ENCODE measurements around the gene LDLRAP1. TPM values are rescaled to one million over a fixed set of nuclear protein-coding genes. Genes with fewer than 3 reads are reported as not detected.

The LDLRAP1 gene
- total and polyA plus RNA-seq, 2 donors, result 10.5 to 10.6 TPM

DNA sequence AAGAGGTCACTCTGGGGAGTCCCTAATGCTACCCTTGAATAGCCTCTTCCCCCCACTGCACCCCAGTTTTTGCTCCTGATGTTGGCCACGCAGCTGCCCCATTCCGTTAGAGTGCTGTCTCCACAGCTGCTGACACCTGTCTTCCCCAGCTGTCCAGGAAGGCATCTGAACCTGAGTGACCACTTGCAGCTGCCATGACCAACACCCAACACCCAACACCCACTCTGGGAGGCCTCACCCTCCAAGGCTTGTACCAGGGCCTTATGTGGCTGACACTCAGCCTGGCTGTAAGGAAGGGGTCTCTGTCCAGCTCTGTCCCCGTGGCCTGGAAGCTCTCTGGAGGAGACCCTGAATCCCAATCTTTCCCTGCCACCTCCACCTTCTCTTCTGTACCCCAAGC lies 26.7 kb upstream of the LDLRAP1 start:
- no peak for DNase-seq (ENCODE audit: extremely low spot score)
- H3K36me3 ChIP-seq (ENCODE audit: insufficient read depth), result no peaks in the 10 kb centered on the region
- 60% methylated on average over 3 of the region's 3 CpGs for WGBS
- no peak overlapping the region for H3K4me3 ChIP-seq (ENCODE audit: low read depth, low read length)
- no peaks in the 10 kb centered on the region for H3K4me1 ChIP-seq (ENCODE audit: insufficient read depth)
- no peak overlapping the region for H3K27ac ChIP-seq (ENCODE audit: low read depth)

DNA sequence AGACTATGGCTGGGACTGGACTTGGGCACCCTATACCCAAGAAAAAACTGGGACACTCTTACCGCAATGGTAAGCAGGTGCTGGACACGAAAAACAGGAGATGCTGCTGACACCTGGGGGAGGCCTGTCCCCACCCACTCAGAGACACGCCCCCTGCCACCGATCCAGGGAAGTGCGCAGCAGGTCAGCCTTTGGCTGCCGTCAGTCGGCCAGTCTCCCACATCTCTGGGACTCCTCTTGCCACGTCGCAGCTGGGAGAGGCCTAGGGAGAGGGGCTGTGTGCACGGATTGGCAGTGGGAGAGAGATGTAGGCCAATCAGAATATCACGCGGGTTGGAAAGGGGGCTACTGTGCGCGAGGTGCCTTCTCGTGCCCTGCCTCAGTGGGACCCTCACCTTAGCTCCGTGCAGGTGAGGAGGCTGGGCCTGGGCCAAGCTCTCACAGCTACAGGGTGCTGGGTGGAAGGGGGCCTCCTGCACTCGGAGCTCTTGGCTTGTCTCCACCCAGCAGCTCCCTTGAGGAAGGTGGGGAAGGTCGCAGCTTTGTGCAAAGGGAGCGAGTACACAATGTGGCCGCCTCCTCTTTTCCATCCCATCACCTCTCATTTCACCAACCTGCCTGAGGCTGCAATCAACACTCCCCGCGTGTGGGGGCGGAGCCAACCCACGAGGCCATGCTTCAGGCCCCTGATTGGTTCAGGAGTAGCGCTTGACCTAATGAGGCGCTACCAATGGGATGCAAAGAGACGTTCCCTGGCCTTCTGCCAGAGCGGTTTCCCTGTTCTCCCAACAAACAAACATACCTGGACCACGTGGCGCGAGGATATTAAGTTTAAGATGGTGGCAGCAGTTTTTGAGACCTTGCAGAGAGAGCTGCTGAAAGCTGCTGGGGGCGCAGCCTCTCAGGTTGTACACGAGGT lies 25.7 kb upstream of the LDLRAP1 start:
- 79% methylated on average over 33 of the region's 33 CpGs for WGBS
- Histone ChIP-seq H3K4me1 (ENCODE audit: insufficient read depth) (no peaks in the 10 kb centered on the region), H3K4me3 (ENCODE audit: low read depth, low read length) (no peak overlapping the region), H3K36me3 (ENCODE audit: insufficient read depth) (no peaks in the 10 kb centered on the region), H3K27ac (ENCODE audit: low read depth) (no peak overlapping the region)
- no peak for DNase-seq (ENCODE audit: extremely low spot score)

- no peak overlapping the region for H3K27ac ChIP-seq (ENCODE audit: low read depth)
- 84% methylated on average over 5 of the region's 5 CpGs for WGBS
- no peak overlapping the region for H3K4me3 ChIP-seq (ENCODE audit: low read depth, low read length)
- no peaks in the 10 kb centered on the region for H3K36me3 ChIP-seq (ENCODE audit: insufficient read depth)
- no peaks in the 10 kb centered on the region for H3K4me1 ChIP-seq (ENCODE audit: insufficient read depth)
- DNase-seq (ENCODE audit: extremely low spot score), result no peak
Observed at GRCh38 chr1:25519624-25520023, 23.8 kb upstream of the LDLRAP1 start.

DNA sequence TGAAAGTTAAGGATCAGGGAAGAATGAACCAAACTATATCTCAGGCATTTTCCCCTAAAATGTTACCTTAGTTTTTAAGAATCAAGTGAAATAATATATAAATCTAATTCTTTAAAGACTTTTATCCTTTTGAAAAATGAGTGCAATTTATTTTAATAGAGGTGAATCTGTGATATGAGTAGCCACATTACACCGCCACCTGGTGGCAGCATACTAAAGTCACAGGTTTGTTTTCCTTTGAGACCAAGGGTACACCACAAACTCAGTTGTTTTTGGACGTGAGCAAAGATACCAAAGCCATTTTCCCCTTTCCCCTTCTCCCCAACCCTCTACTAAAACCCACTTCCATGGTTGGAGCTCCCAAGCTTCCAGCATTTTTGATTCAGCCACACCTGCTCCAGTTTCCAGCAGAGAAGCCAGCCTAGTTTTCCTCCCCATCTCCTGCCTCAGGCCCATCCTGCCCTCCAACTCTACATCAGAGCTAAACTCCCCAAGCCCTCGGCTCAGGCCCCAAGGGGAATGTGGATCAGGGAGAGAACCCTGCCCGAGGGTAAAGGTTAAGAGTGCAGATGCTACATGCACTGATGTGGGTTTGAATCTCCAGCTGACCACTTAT lies 22.9 kb upstream of the LDLRAP1 start:
- H3K4me1 ChIP-seq (ENCODE audit: insufficient read depth), result no peaks in the 10 kb centered on the region
- H3K4me3 ChIP-seq (ENCODE audit: low read depth, low read length), result no peak overlapping the region
- no peak for DNase-seq (ENCODE audit: extremely low spot score)
- H3K36me3 ChIP-seq (ENCODE audit: insufficient read depth), result no peaks in the 10 kb centered on the region
- no peak overlapping the region for H3K27ac ChIP-seq (ENCODE audit: low read depth)
- 17% methylated on average over 4 of the region's 4 CpGs for WGBS

- DNase-seq (ENCODE audit: extremely low spot score), result no peak
- Histone ChIP-seq H3K4me3 (ENCODE audit: low read depth, low read length) (no peak overlapping the region), H3K36me3 (ENCODE audit: insufficient read depth) (no peaks in the 10 kb centered on the region), H3K4me1 (ENCODE audit: insufficient read depth) (no peaks in the 10 kb centered on the region), H3K27ac (ENCODE audit: low read depth) (no peak overlapping the region)
- WGBS, result 80% methylated on average over 5 of the region's 5 CpGs
Observed at GRCh38 chr1:25522031-25522655, 21.3 kb upstream of the LDLRAP1 start.

- no peak for DNase-seq (ENCODE audit: extremely low spot score)
- no peaks in the 10 kb centered on the region for H3K36me3 ChIP-seq (ENCODE audit: insufficient read depth)
- H3K4me1 ChIP-seq (ENCODE audit: insufficient read depth), result no peaks in the 10 kb centered on the region
- no peak overlapping the region for H3K4me3 ChIP-seq (ENCODE audit: low read depth, low read length)
- H3K27ac ChIP-seq (ENCODE audit: low read depth), result no peak overlapping the region
- 77% methylated on average over 10 of the region's 10 CpGs for WGBS
Observed at GRCh38 chr1:25523542-25523941, 19.9 kb upstream of the LDLRAP1 start.

DNA sequence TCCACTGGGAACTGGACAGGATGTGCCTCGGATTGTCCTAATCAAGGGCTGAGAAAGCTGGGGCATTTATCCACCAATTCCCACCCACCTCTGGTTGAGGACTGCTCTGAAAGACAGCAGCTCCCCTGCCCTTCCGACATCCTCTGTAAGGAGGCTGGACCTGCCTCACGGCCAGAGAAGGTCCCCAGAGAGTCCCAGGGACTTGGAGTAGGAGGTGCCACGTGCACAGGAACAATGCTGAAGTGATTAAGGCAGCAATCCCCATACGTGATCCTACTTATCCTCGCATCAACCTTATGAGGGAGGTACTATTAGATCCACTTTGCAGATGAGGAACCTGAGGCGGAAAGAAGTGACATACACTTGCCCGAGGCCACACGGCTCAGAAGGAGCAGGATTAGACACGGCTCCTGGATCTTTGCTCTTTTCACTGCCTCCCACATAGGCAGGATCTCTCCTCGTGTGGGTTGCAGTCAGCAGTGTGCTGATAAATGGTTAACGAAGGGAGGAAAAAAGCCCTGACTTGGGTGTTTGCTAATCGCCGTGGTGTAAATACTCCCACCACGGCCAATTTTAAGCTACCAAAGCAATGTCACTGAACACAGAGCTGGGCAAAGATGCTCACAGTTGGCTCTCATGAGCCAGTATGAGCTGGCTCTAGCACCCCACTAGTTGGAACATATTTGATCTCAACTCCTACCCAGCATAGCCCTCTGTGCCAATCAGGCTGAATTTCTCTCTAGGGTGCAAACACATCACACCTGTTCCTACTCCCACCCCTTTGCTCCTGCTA lies 18.6 kb upstream of the LDLRAP1 start:
- no peak for DNase-seq (ENCODE audit: extremely low spot score)
- no peak overlapping the region for H3K4me3 ChIP-seq (ENCODE audit: low read depth, low read length)
- H3K4me1 ChIP-seq (ENCODE audit: insufficient read depth), result no peaks in the 10 kb centered on the region
- no peaks in the 10 kb centered on the region for H3K36me3 ChIP-seq (ENCODE audit: insufficient read depth)
- 68% methylated on average over 15 of the region's 15 CpGs for WGBS
- no peak overlapping the region for H3K27ac ChIP-seq (ENCODE audit: low read depth)

DNA sequence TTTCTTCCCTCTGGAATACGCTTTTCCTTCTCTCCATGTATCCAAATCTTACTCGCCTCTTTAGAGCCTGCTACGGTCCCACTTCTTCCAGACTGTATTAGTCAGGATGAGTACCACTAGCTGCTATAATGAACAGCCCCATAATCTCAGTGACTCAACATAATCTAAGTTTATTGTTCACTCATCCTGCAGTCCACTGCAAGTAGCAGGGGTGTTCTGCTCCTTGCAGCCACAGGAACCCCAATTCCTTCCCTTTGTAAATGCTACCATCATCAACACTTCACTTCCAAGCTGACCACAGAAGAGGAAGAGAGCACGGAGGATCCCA lies 18.1 kb upstream of the LDLRAP1 start:
- no peak overlapping the region for H3K4me3 ChIP-seq (ENCODE audit: low read depth, low read length)
- 87% methylated on average over 4 of the region's 4 CpGs for WGBS
- DNase-seq (ENCODE audit: extremely low spot score), result no peak
- no peaks in the 10 kb centered on the region for H3K4me1 ChIP-seq (ENCODE audit: insufficient read depth)
- H3K36me3 ChIP-seq (ENCODE audit: insufficient read depth), result no peaks in the 10 kb centered on the region
- H3K27ac ChIP-seq (ENCODE audit: low read depth), result no peak overlapping the region

GRCh38 chr1:25526753-25527152 lies 16.7 kb upstream of the LDLRAP1 start:
- DNase-seq (ENCODE audit: extremely low spot score), result no peak
- H3K36me3 ChIP-seq (ENCODE audit: insufficient read depth), result no peaks in the 10 kb centered on the region
- WGBS, result 84% methylated on average over 2 of the region's 2 CpGs
- H3K27ac ChIP-seq (ENCODE audit: low read depth), result no peak overlapping the region
- no peak overlapping the region for H3K4me3 ChIP-seq (ENCODE audit: low read depth, low read length)
- H3K4me1 ChIP-seq (ENCODE audit: insufficient read depth), result no peaks in the 10 kb centered on the region

DNA sequence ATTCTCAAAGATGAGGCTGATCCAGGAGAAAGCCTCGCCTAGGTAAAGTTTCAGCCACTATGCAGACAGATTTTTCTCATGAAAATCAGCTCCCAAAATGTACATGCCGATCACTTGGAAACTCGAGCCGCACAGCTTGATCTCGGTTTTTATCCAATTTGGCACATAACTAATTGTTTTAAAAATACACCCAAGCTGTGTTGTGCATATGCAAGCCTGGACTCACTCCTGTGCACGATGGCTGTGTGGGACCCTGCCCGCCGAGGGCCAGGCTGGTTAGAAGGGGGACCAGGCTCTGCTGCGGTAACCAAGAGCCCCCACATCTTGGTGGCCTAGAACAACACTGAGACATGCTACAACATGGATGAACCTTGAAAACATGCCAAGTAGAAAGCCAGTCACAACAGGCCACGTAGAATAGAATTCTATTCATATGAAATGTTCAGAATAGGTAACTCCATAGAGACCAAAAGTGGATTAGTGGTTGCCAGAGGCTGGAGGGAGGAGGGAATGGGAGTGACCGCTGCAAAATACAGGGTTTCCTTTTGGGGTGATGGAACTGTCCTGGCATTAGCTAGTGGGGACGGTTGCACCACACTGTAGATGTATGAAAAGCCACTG lies 16.1 kb upstream of the LDLRAP1 start:
- WGBS, result 78% methylated on average over 12 of the region's 12 CpGs
- no peaks in the 10 kb centered on the region for H3K4me1 ChIP-seq (ENCODE audit: insufficient read depth)
- DNase-seq (ENCODE audit: extremely low spot score), result no peak

DNA sequence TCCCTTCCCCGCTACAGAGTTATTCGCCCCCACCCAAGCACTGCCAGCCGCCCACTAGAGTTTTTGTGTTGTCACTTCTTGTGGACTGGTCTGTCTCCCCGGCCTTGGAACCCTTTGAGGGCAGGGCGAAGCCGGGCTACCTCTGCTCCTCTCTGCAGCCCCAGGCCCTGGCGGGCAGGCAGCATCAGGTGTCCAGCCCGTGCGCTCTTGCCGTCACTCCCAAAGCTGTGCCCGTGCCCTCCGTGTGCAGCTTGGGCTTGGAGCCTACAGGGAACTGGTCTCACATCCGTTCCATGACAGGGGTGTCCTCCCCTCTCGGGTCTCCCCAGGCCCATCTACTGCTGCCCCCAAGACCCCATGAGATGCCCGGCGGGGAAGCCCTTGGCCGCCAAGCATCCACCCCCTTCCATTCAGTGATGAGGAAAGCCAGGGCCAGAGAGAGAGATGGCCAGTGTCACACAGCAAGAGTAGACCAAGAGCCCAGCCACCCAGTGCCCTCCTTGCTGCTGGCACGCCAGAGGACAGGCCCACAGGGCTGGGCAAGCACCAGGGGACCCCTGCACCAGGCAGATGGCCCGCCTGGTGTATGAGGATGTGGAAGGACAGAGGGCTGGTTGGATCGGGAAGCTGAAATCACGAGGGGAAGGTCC lies 15.3 kb upstream of the LDLRAP1 start:
- Histone ChIP-seq H3K4me3 (ENCODE audit: low read depth, low read length) (no peak overlapping the region), H3K36me3 (ENCODE audit: insufficient read depth) (no peaks in the 10 kb centered on the region), H3K4me1 (ENCODE audit: insufficient read depth) (no peaks in the 10 kb centered on the region), H3K27ac (ENCODE audit: low read depth) (no peak overlapping the region)
- no peak for DNase-seq (ENCODE audit: extremely low spot score)
- WGBS, result 89% methylated on average over 21 of the region's 21 CpGs

More for the DNA sequence above, 16.1 kb upstream of the LDLRAP1 start:
- Histone ChIP-seq H3K36me3 (ENCODE audit: insufficient read depth) (no peaks in the 10 kb centered on the region), H3K27ac (ENCODE audit: low read depth) (no peak overlapping the region), H3K4me3 (ENCODE audit: low read depth, low read length) (no peak overlapping the region)

DNA sequence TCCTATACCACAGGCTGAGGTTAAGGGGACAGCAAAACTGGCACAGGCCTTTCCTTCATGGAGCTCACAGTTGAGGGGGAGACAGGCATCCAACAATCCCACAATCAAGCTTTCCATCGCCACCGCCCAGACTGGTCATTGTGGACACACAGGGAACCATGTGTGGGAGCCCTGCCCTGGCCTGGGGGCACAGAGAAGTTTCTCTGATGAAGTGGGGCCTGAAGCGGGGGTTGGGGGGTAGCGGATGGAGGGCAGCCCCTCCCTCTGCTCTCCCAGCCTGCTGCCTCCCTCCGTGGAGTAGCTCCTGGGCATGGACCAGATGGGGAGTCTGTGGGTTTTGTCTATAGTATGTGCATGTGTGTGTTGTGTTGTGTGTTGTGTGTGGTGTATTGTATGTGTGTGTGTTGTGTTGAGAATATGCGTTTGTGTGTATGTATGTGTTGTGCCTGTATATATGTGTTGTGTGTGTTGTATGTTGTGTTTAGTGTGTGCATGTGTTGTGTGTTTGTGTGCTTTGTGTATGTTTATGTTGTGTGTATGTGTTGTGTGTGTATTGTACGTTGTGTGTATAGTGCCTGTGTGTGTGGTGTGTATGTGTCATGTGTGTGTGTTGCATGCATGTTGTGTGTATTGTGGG lies 14.4 kb upstream of the LDLRAP1 start:
- Histone ChIP-seq H3K27ac (ENCODE audit: low read depth) (no peak overlapping the region), H3K4me3 (ENCODE audit: low read depth, low read length) (no peak overlapping the region), H3K4me1 (ENCODE audit: insufficient read depth) (no peaks in the 10 kb centered on the region), H3K36me3 (ENCODE audit: insufficient read depth) (no peaks in the 10 kb centered on the region)
- WGBS, result 85% methylated on average over 7 of the region's 7 CpGs
- DNase-seq (ENCODE audit: extremely low spot score), result no peak
